ENCODE measurements around the gene ZNF382.
A peak's percentile ranks its signal among the peaks of the same experiment; 100 is the strongest.

Gene ZNF382

GRCh38 chr19:36573020-36573894 lies 31.9 kb upstream of the ZNF382 start, which contains the start of gene ZNF529:
ZNF529 (minus strand) TSS chr19:36573292; CDS start chr19:36572346, 946 bp downstream.
- H2AFZ ChIP-seq (ENCODE audit: low read depth, low read length) = peak within 1 kb of the TSS; percentile 88
- peak within 1 kb of the TSS; percentile 87 for H3K27ac ChIP-seq (ENCODE audit: low read length)
- DNase-seq = peak; percentile 88
- peaks cover 92% of the 10 kb centered on the region for H3K79me2 ChIP-seq (ENCODE audit: insufficient read depth, low read length)
- 0 out of 2 replicates have a peak, but pooled peaks cover 2% of the 10 kb centered on the region for H4K20me1 ChIP-seq (ENCODE audit: insufficient read depth, low read length)
- peaks cover 29% of the 10 kb centered on the region for H3K4me1 ChIP-seq (ENCODE audit: insufficient read depth, low read length)
- peak within 1 kb of the TSS; percentile 71 for H3K9ac ChIP-seq (ENCODE audit: low read depth, low read length)
- H3K9me3 ChIP-seq (ENCODE audit: insufficient read depth, low read length, severe bottlenecking) = peaks cover under 1% of the 10 kb centered on the region
- peaks cover 37% of the 10 kb centered on the region for H3K36me3 ChIP-seq (ENCODE audit: insufficient read depth, low read length)
- ATAC-seq (ENCODE audit: insufficient read depth, low read depth) = peak; percentile 91
- no peaks in the 10 kb centered on the region for H3K27me3 ChIP-seq (ENCODE audit: insufficient read depth, low read length, poor library complexity)
- TF ChIP-seq CTCF (IDR thresholded peaks at IDR 0.05; ENCODE audit: borderline replicate concordance, extremely low read depth, low read length, poor library complexity, severe bottlenecking) = no peak
- TF ChIP-seq EZH2 (IDR thresholded peaks at IDR 0.05; ENCODE audit: borderline replicate concordance, low read depth, low read length, severe bottlenecking) = no peak
- H3K4me3 ChIP-seq (ENCODE audit: low read depth in 1 of 2, low read length in 2 of 2) = peak within 1 kb of the TSS; percentile 70 to 86
- peak within 1 kb of the TSS; percentile 85 for H3K4me2 ChIP-seq (ENCODE audit: insufficient read depth, low read length)

- H3K9me3 ChIP-seq (ENCODE audit: insufficient read depth, low read length, severe bottlenecking) = no peaks in the 10 kb centered on the region
- DNase-seq (no peak), ATAC-seq (ENCODE audit: insufficient read depth, low read depth) (no peak)
- H3K27me3 ChIP-seq (ENCODE audit: insufficient read depth, low read length, poor library complexity) = no peaks in the 10 kb centered on the region
- TF ChIP-seq EZH2 (IDR thresholded peaks at IDR 0.05; ENCODE audit: borderline replicate concordance, low read depth, low read length, severe bottlenecking) = no peak
- TF ChIP-seq CTCF (IDR thresholded peaks at IDR 0.05; ENCODE audit: borderline replicate concordance, extremely low read depth, low read length, poor library complexity, severe bottlenecking) = no peak
- H3K4me1 ChIP-seq (ENCODE audit: insufficient read depth, low read length) = peaks cover 29% of the 10 kb centered on the region
- H3K36me3 ChIP-seq (ENCODE audit: insufficient read depth, low read length) = peaks cover 37% of the 10 kb centered on the region
- H3K27ac ChIP-seq (ENCODE audit: low read length) = peak overlapping the region; percentile 87
- peak overlapping the region; percentile 88 for H2AFZ ChIP-seq (ENCODE audit: low read depth, low read length)
- 0 out of 2 replicates have a peak, but pooled peaks cover 2% of the 10 kb centered on the region for H4K20me1 ChIP-seq (ENCODE audit: insufficient read depth, low read length)
- peak overlapping the region; percentile 85 for H3K4me2 ChIP-seq (ENCODE audit: insufficient read depth, low read length)
- peak overlapping the region; percentile 70 to 86 for H3K4me3 ChIP-seq (ENCODE audit: low read depth in 1 of 2, low read length in 2 of 2)
- peaks cover 92% of the 10 kb centered on the region for H3K79me2 ChIP-seq (ENCODE audit: insufficient read depth, low read length)
- H3K9ac ChIP-seq (ENCODE audit: low read depth, low read length) = peak overlapping the region; percentile 71
These were observed 31.0 kb upstream of the ZNF382 start for GRCh38 chr19:36573895-36574720.

GRCh38 chr19:36574741-36575140 lies 30.4 kb upstream of the ZNF382 start:
- TF ChIP-seq CTCF (IDR thresholded peaks at IDR 0.05; ENCODE audit: borderline replicate concordance, extremely low read depth, low read length, poor library complexity, severe bottlenecking) = no peak
- no peak for TF ChIP-seq EZH2 (IDR thresholded peaks at IDR 0.05; ENCODE audit: borderline replicate concordance, low read depth, low read length, severe bottlenecking)
- ATAC-seq (ENCODE audit: insufficient read depth, low read depth) = no peak
- Histone ChIP-seq H3K79me2 (ENCODE audit: insufficient read depth, low read length) (peaks cover 91% of the 10 kb centered on the region), H3K9ac (ENCODE audit: low read depth, low read length) (peak overlapping the region; percentile 71; the same call in 1 of the 2 replicates), H3K4me1 (ENCODE audit: insufficient read depth, low read length) (peaks cover 29% of the 10 kb centered on the region), H4K20me1 (ENCODE audit: insufficient read depth, low read length) (0 out of 2 replicates have a peak, but pooled peaks cover 2% of the 10 kb centered on the region), H2AFZ (ENCODE audit: low read depth, low read length) (no peak overlapping the region), H3K9me3 (ENCODE audit: insufficient read depth, low read length, severe bottlenecking) (no peaks in the 10 kb centered on the region), H3K4me3 (ENCODE audit: low read depth in 1 of 2, low read length in 2 of 2) (peak overlapping the region in 1 of 2 experiments; percentile 86; a peak in 2 of 4 replicates), H3K4me2 (ENCODE audit: insufficient read depth, low read length) (peak overlapping the region; percentile 85), H3K27me3 (ENCODE audit: insufficient read depth, low read length, poor library complexity) (no peaks in the 10 kb centered on the region), H3K27ac (ENCODE audit: low read length) (0 out of 2 replicates have a peak overlapping the region, but pooled peaks have one; percentile 87), H3K36me3 (ENCODE audit: insufficient read depth, low read length) (peaks cover 40% of the 10 kb centered on the region)
- no peak for DNase-seq
